GM12865 (cell line): ENCODE results near the gene OR4D2.
"Not testable (repeated sequence)": the region's sequence is repeated elsewhere in the genome, so short reads cannot be mapped to it uniquely, and the experiment has no call there.

Source experiments
- DNase-seq: peaks from one replicate; pipeline ENCODE4 v3.0.0; 2010; ENCODE audit warnings: low read depth
- H3K4me3 ChIP-seq: 2 replicates; pipeline ENCODE4 v1.5.1; 2011; ENCODE audit warnings: mild to moderate bottlenecking, low read depth, low read length, control low read depth
- TF ChIP-seq, protein P1 (sequence below): IDR thresholded peaks from 2 replicates; pipeline ENCODE4 v1.5.1; 2011; ENCODE audit warnings: low read length, control low read depth, low read depth, inconsistent platforms; ENCODE audit not compliant: insufficient read depth; ENCODE audit errors: missing control alignments

OR4D2 gene

DNA sequence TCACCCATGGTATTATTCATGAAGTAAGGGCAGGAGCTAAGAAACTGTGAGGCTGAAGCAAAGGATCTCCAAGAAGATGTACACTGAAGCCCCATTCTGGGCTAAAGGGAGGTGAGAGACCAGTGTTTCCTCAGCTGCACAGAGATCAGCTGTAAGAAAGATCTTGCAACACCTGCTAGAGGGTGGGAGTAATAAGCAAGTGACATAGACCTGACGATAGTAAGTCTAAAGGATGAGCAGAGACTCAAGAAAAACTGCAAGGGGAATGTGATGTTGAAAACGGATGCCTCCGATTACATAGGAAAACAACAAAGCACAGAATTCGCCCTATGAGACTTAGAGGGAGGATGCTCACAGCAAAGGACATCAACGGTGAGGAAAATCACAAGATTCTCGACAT is at the start of gene OR4D2:
Gene OR4D2 (plus strand): TSS at position 301 of the 400 bp plus-strand sequence. CDS start 2,674 bp downstream, outside the sequence.
- TF ChIP-seq, protein P1, sequence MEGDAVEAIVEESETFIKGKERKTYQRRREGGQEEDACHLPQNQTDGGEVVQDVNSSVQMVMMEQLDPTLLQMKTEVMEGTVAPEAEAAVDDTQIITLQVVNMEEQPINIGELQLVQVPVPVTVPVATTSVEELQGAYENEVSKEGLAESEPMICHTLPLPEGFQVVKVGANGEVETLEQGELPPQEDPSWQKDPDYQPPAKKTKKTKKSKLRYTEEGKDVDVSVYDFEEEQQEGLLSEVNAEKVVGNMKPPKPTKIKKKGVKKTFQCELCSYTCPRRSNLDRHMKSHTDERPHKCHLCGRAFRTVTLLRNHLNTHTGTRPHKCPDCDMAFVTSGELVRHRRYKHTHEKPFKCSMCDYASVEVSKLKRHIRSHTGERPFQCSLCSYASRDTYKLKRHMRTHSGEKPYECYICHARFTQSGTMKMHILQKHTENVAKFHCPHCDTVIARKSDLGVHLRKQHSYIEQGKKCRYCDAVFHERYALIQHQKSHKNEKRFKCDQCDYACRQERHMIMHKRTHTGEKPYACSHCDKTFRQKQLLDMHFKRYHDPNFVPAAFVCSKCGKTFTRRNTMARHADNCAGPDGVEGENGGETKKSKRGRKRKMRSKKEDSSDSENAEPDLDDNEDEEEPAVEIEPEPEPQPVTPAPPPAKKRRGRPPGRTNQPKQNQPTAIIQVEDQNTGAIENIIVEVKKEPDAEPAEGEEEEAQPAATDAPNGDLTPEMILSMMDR, result no peak

DNA sequence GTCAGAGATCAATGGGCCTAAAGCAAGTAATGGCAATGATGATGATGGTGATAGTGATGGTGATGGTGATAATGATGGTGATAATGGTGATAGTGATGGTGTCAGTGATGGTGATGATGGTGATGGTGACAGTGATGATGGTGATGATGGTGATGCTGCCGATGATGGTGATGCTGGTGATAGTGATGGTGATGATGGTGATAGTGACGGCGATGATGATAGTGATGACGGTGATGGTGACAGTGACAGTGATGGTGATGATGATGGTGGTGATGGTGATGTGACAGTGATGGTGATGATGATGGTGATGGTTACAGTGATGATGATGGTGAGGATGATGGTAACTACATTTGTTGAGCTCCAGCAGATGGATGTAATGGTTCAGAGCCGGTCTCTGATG is 49.4 kb upstream of the OR4D2 start:
- TF ChIP-seq, protein P1, result no peak

More for the DNA sequence above, at the start of gene OR4D2:
- no peak within 1 kb of the TSS for H3K4me3 ChIP-seq
- no peak for DNase-seq

DNA sequence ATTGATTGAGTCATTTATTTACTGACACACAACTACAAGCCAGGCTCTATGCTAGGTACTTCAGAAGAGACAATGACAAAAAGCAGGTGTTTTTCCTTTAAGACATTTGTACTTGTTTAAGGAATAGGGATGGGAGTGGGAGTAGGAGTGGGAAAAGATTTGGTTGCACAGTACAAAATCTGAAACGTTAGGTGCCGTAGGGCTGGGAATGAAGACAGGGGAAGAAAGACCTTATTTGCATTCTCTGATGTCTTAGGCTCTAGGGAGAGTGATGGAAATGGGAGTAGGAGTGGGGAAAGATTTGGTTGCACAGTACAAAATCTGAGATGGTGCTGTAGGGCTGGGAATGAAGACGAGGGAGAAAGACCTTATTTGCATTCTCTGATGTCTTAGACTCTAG is 47.3 kb upstream of the OR4D2 start:
- TF ChIP-seq, protein P1, result no peak
- no peak for DNase-seq
- H3K4me3 ChIP-seq, result no peak overlapping the region

More for the DNA sequence above, 49.4 kb upstream of the OR4D2 start:
- H3K4me3 ChIP-seq, result no peak overlapping the region
- no peak for DNase-seq

DNA sequence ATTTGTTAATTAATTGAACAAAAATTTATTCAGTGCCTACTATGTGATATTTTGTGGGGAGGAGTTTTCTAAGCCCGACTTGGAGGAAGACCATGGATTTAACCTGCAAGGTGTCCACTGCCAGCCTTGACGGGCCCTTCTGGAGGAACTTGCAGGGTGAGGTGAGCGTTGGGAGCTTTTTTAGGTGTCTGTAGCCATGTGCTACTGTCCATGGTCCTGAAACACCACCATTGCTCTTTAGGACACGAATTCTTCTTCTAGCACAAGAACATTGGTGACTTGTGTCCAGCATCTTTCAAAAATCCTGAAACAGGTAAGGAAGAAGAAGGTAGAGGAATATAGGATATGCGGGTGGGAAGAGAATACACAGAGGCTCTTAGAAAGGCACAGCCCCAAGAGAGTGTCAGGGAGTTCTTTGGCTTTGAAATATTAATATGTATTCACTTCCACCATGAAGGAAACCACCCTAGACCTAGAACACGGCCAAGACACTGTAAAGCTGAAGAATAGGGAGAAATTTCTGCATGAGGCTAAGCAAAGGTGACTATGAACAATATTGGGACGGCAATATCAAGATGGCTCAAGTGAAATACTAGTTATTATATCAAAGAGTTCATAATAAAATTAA is 46.5 kb upstream of the OR4D2 start:
- peak; percentile 66 for DNase-seq
- TF ChIP-seq, protein P1, result no peak
- no peak overlapping the region for H3K4me3 ChIP-seq

DNA sequence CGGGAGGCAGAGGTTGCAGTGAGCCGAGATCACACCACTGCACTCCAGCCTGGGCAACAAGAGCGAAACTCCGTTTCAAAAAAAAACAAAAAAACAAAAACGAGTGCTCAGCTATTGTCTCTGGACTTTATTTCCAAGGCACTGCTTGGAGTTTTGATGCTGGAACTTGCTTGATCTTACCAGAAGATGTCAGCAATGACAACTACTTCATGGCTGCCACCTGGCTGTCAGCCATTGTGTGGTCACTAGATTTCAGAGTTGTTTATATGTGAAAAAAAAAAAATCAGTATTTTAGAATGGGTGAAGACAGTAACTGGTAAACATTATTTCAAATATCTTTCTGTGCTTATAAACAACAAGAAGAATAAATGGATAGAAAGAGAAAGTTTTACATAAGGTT is 44.9 kb upstream of the OR4D2 start:
- TF ChIP-seq, protein P1, result peak; percentile 14
- no peak overlapping the region for H3K4me3 ChIP-seq
- DNase-seq, result peak; percentile 29

DNA sequence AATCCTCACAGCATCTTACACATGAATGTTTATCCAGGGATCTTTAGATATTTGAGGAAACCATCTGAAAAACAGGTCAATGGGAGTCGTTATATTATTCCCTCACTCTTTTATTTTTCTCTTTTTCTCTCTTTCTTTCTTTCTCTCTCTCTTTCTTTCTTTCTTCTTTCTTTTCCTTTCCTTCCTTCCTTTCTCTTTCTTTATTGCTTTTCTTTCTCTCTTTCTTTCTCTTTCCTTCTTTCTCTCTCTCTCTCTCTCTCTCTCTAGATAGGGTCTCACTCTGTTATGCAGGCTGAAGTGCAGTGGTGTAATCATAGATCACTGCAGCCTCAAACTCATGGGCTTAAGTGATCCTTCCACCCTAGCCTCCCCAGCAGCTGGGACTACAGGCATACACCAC is 38.9 kb upstream of the OR4D2 start:
- H3K4me3 ChIP-seq, result no peak overlapping the region
- TF ChIP-seq, protein P1, result no peak
- no peak for DNase-seq

DNA sequence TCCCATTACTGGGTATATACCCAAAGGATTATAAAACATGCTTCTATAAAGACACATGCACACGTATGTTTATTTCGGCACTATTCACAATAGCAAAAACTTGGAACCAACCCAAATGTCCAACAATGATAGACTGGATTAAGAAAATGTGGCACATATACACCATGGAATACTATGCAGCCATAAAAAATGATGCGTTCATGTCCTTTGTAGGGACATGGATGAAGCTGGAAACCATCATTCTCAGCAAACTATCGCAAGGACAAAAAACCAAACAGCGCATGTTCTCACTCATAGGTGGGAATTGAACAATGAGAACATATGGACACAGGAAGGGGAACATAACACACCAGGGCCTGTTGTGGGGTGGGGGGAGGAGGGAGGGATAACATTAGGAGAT is 34.1 kb upstream of the OR4D2 start:
- H3K4me3 ChIP-seq, DNase-seq: not testable (repeated sequence)
